ENCODE measurements around the gene PCBP3.

The PCBP3 gene

GRCh38 chr21:45791562-45792418 is 148.3 kb downstream of the PCBP3 start:
- Mint-ChIP-seq H3K27me3 (no peaks in the 10 kb centered on the region), H3K9me3 (no peaks in the 10 kb centered on the region), H3K4me1 (ENCODE audit: low read depth) (peaks cover 8% of the 10 kb centered on the region), H3K4me3 (no peak overlapping the region), H3K36me3 (ENCODE audit: low read depth) (no peaks in the 10 kb centered on the region), H3K27ac (no peak overlapping the region)
- no peak for DNase-seq

GRCh38 chr21:45792682-45793383 is 149.3 kb downstream of the PCBP3 start:
- Mint-ChIP-seq H3K36me3 (ENCODE audit: low read depth) (no peaks in the 10 kb centered on the region), H3K27me3 (no peaks in the 10 kb centered on the region), H3K9me3 (no peaks in the 10 kb centered on the region), H3K4me3 (no peak overlapping the region), H3K4me1 (ENCODE audit: low read depth) (peaks cover 8% of the 10 kb centered on the region), H3K27ac (no peak overlapping the region)
- no peak for DNase-seq

- H3K27me3 Mint-ChIP-seq, result no peaks in the 10 kb centered on the region
Observed at GRCh38 chr21:45794027-45794426, 150.5 kb downstream of the PCBP3 start.

GRCh38 chr21:45796003-45796402 is 152.5 kb downstream of the PCBP3 start:
- H3K4me3 Mint-ChIP-seq, result no peak overlapping the region
- no peaks in the 10 kb centered on the region for H3K36me3 Mint-ChIP-seq (ENCODE audit: low read depth)
- H3K4me1 Mint-ChIP-seq (ENCODE audit: low read depth), result no peaks in the 10 kb centered on the region
- no peaks in the 10 kb centered on the region for H3K9me3 Mint-ChIP-seq
- no peak overlapping the region for H3K27ac Mint-ChIP-seq
- no peaks in the 10 kb centered on the region for H3K27me3 Mint-ChIP-seq
- no peak for DNase-seq

More at GRCh38 chr21:45794027-45794426, 150.5 kb downstream of the PCBP3 start:
- H3K27ac Mint-ChIP-seq, result no peak overlapping the region
- no peak for DNase-seq
- H3K36me3 Mint-ChIP-seq (ENCODE audit: low read depth), result no peaks in the 10 kb centered on the region
- no peaks in the 10 kb centered on the region for H3K9me3 Mint-ChIP-seq
- H3K4me3 Mint-ChIP-seq, result no peak overlapping the region
- H3K4me1 Mint-ChIP-seq (ENCODE audit: low read depth), result peaks cover under 1% of the 10 kb centered on the region

- no peak overlapping the region for H3K27ac Mint-ChIP-seq
Observed at GRCh38 chr21:45797338-45797737, 153.8 kb downstream of the PCBP3 start.

GRCh38 chr21:45799765-45800338 is 156.3 kb downstream of the PCBP3 start:
- DNase-seq, result no peak
- H3K27ac Mint-ChIP-seq, result no peak overlapping the region
- H3K27me3 Mint-ChIP-seq, result no peaks in the 10 kb centered on the region
- H3K4me1 Mint-ChIP-seq (ENCODE audit: low read depth), result no peaks in the 10 kb centered on the region
- no peaks in the 10 kb centered on the region for H3K9me3 Mint-ChIP-seq
- no peaks in the 10 kb centered on the region for H3K36me3 Mint-ChIP-seq (ENCODE audit: low read depth)
- H3K4me3 Mint-ChIP-seq, result no peak overlapping the region

More at GRCh38 chr21:45797338-45797737, 153.8 kb downstream of the PCBP3 start:
- Mint-ChIP-seq H3K27me3 (no peaks in the 10 kb centered on the region), H3K36me3 (ENCODE audit: low read depth) (no peaks in the 10 kb centered on the region), H3K4me3 (no peak overlapping the region), H3K4me1 (ENCODE audit: low read depth) (no peaks in the 10 kb centered on the region), H3K9me3 (no peaks in the 10 kb centered on the region)
- DNase-seq, result no peak

GRCh38 chr21:45800339-45801080 is 157.0 kb downstream of the PCBP3 start:
- H3K36me3 Mint-ChIP-seq (ENCODE audit: low read depth), result no peaks in the 10 kb centered on the region
- H3K9me3 Mint-ChIP-seq, result no peaks in the 10 kb centered on the region
- H3K27ac Mint-ChIP-seq, result no peak overlapping the region
- no peaks in the 10 kb centered on the region for H3K27me3 Mint-ChIP-seq
- H3K4me1 Mint-ChIP-seq (ENCODE audit: low read depth), result no peaks in the 10 kb centered on the region
- DNase-seq, result no peak
- H3K4me3 Mint-ChIP-seq, result no peak overlapping the region

- Mint-ChIP-seq H3K9me3 (no peaks in the 10 kb centered on the region), H3K4me3 (no peak overlapping the region), H3K36me3 (ENCODE audit: low read depth) (no peaks in the 10 kb centered on the region), H3K27ac (no peak overlapping the region), H3K27me3 (no peaks in the 10 kb centered on the region), H3K4me1 (ENCODE audit: low read depth) (no peaks in the 10 kb centered on the region)
- DNase-seq, result no peak
Observed at GRCh38 chr21:45801129-45801964, 157.8 kb downstream of the PCBP3 start.

GRCh38 chr21:45801989-45802388 is 158.5 kb downstream of the PCBP3 start:
- no peak overlapping the region for H3K4me3 Mint-ChIP-seq
- no peaks in the 10 kb centered on the region for H3K9me3 Mint-ChIP-seq
- no peaks in the 10 kb centered on the region for H3K36me3 Mint-ChIP-seq (ENCODE audit: low read depth)
- H3K27me3 Mint-ChIP-seq, result no peaks in the 10 kb centered on the region
- DNase-seq, result no peak
- no peak overlapping the region for H3K27ac Mint-ChIP-seq
- no peaks in the 10 kb centered on the region for H3K4me1 Mint-ChIP-seq (ENCODE audit: low read depth)

- no peaks in the 10 kb centered on the region for H3K9me3 Mint-ChIP-seq
- no peak overlapping the region for H3K4me3 Mint-ChIP-seq
- peaks cover 3% of the 10 kb centered on the region for H3K27me3 Mint-ChIP-seq
- H3K4me1 Mint-ChIP-seq (ENCODE audit: low read depth), result no peaks in the 10 kb centered on the region
- no peaks in the 10 kb centered on the region for H3K36me3 Mint-ChIP-seq (ENCODE audit: low read depth)
- H3K27ac Mint-ChIP-seq, result no peak overlapping the region
- DNase-seq, result no peak
Observed at GRCh38 chr21:45802425-45802824, 158.9 kb downstream of the PCBP3 start.

GRCh38 chr21:45802956-45803617 is 159.6 kb downstream of the PCBP3 start:
- Mint-ChIP-seq H3K9me3 (peaks cover under 1% of the 10 kb centered on the region), H3K4me3 (no peak overlapping the region), H3K27me3 (peaks cover 3% of the 10 kb centered on the region), H3K36me3 (ENCODE audit: low read depth) (no peaks in the 10 kb centered on the region), H3K27ac (no peak overlapping the region), H3K4me1 (ENCODE audit: low read depth) (no peaks in the 10 kb centered on the region)
- peak; percentile 6 for DNase-seq

- DNase-seq, result peak; percentile 16
- H3K36me3 Mint-ChIP-seq (ENCODE audit: low read depth), result no peaks in the 10 kb centered on the region
- H3K27me3 Mint-ChIP-seq, result peaks cover 3% of the 10 kb centered on the region
- H3K27ac Mint-ChIP-seq, result no peak overlapping the region
- H3K4me3 Mint-ChIP-seq, result no peak overlapping the region
- no peaks in the 10 kb centered on the region for H3K4me1 Mint-ChIP-seq (ENCODE audit: low read depth)
- H3K9me3 Mint-ChIP-seq, result peaks cover 3% of the 10 kb centered on the region
Observed at GRCh38 chr21:45803618-45804340, 160.3 kb downstream of the PCBP3 start.

- H3K9me3 Mint-ChIP-seq, result peaks cover 3% of the 10 kb centered on the region
- peaks cover 3% of the 10 kb centered on the region for H3K27me3 Mint-ChIP-seq
- DNase-seq, result peak; percentile 13
- no peaks in the 10 kb centered on the region for H3K4me1 Mint-ChIP-seq (ENCODE audit: low read depth)
- H3K4me3 Mint-ChIP-seq, result no peak overlapping the region
- no peaks in the 10 kb centered on the region for H3K36me3 Mint-ChIP-seq (ENCODE audit: low read depth)
- no peak overlapping the region for H3K27ac Mint-ChIP-seq
Observed at GRCh38 chr21:45804809-45805313, 161.3 kb downstream of the PCBP3 start.

All from activated T-cell treated with anti-CD3 and anti-CD28 coated beads, Interleukin-2, amount 50 U/mL, for 24 hours (primary cell).